Ectodermal cell (in vitro differentiated cells): Measurements from ENCODE around the gene ACVRL1.
A peak's percentile ranks its signal among the peaks of the same experiment; 100 is the strongest.

Experiments used
- H3K27ac ChIP-seq: 2 replicates; pipeline ENCODE4 v1.7.0; 2013; ENCODE audit warnings: mild to moderate bottlenecking, low read depth, low read length; ENCODE audit not compliant: insufficient read depth, poor library complexity, severe bottlenecking
- H3K27me3 ChIP-seq: 2 replicates; pipeline ENCODE4 v1.7.0; 2013; ENCODE audit warnings: mild to moderate bottlenecking, low read length; ENCODE audit not compliant: insufficient read depth, control insufficient read depth, poor library complexity, severe bottlenecking
- H3K36me3 ChIP-seq: one replicate; pipeline ENCODE4 v1.7.0; 2013; ENCODE audit warnings: low read length; ENCODE audit not compliant: control insufficient read depth, insufficient read depth
- H3K4me1 ChIP-seq: one replicate; pipeline ENCODE4 v1.7.0; 2013; ENCODE audit warnings: low read length; ENCODE audit not compliant: control insufficient read depth, insufficient read depth
- H3K4me3 ChIP-seq: 2 replicates; pipeline ENCODE4 v1.7.0; 2013; ENCODE audit warnings: low read depth, low read length, control low read depth; ENCODE audit not compliant: insufficient read depth
- H3K9me3 ChIP-seq: 2 replicates; pipeline ENCODE4 v1.7.0; 2013; ENCODE audit warnings: mild to moderate bottlenecking, low read length, moderate library complexity; ENCODE audit not compliant: control insufficient read depth
- WGBS, 2 experiments: methylation state at CpG; one replicate each; pipeline ENCODE4 v1.1.7; 2013; ENCODE audit warnings: missing lambda C conversion rate in 2 of 2; 5-methylcytosine and 5-hydroxymethylcytosine counted together

ACVRL1 gene

GRCh38 chr12:51898506-51898905 is 8.8 kb upstream of the ACVRL1 start:
- Histone ChIP-seq H3K27me3 (no peaks in the 10 kb centered on the region), H3K4me1 (peaks cover 9% of the 10 kb centered on the region), H3K4me3 (no peak overlapping the region), H3K27ac (no peak overlapping the region), H3K36me3 (no peaks in the 10 kb centered on the region), H3K9me3 (no peaks in the 10 kb centered on the region)
- 86 to 100% methylated on average over 1 to 2 of the region's 2 CpGs for WGBS, 2 experiments

GRCh38 chr12:51898937-51899336 is 8.4 kb upstream of the ACVRL1 start:
- Histone ChIP-seq H3K4me1 (peaks cover 9% of the 10 kb centered on the region), H3K4me3 (no peak overlapping the region), H3K9me3 (no peaks in the 10 kb centered on the region), H3K27ac (no peak overlapping the region), H3K36me3 (no peaks in the 10 kb centered on the region), H3K27me3 (no peaks in the 10 kb centered on the region)
- 84 to 88% methylated on average over 9 of the region's 9 CpGs for WGBS, 2 experiments

- 95% methylated on average over 43 of the region's 43 CpGs for WGBS, 2 experiments
- Histone ChIP-seq H3K9me3 (no peaks in the 10 kb centered on the region), H3K36me3 (no peaks in the 10 kb centered on the region), H3K27ac (no peak overlapping the region), H3K4me3 (no peak overlapping the region), H3K27me3 (peaks cover 5% of the 10 kb centered on the region), H3K4me1 (peaks cover 5% of the 10 kb centered on the region)
These were observed 6.9 kb upstream of the ACVRL1 start for GRCh38 chr12:51900323-51900889.

- Histone ChIP-seq H3K4me1 (no peaks in the 10 kb centered on the region), H3K4me3 (no peak overlapping the region), H3K27me3 (peaks cover 13% of the 10 kb centered on the region), H3K27ac (no peak overlapping the region), H3K36me3 (no peaks in the 10 kb centered on the region), H3K9me3 (no peaks in the 10 kb centered on the region)
- 85 to 91% methylated on average over 14 of the region's 14 CpGs for WGBS, 2 experiments
These were observed 6.0 kb upstream of the ACVRL1 start for GRCh38 chr12:51901121-51901817.

GRCh38 chr12:51901881-51902280 is 5.4 kb upstream of the ACVRL1 start:
- H3K9me3 ChIP-seq = no peaks in the 10 kb centered on the region
- H3K4me1 ChIP-seq = peaks cover 1% of the 10 kb centered on the region
- H3K27me3 ChIP-seq = peaks cover 20% of the 10 kb centered on the region
- H3K36me3 ChIP-seq = no peaks in the 10 kb centered on the region
- no peak overlapping the region for H3K27ac ChIP-seq
- H3K4me3 ChIP-seq = no peak overlapping the region
- 92% methylated on average over 11 of the region's 11 CpGs for WGBS, 2 experiments

GRCh38 chr12:51904951-51905470 is 2.3 kb upstream of the ACVRL1 start:
- Histone ChIP-seq H3K27me3 (peaks cover 44% of the 10 kb centered on the region), H3K4me1 (peaks cover 5% of the 10 kb centered on the region), H3K9me3 (no peaks in the 10 kb centered on the region), H3K4me3 (no peak overlapping the region), H3K27ac (no peak overlapping the region), H3K36me3 (no peaks in the 10 kb centered on the region)

GRCh38 chr12:51905471-51906429 is 1.6 kb upstream of the ACVRL1 start:
- no peaks in the 10 kb centered on the region for H3K36me3 ChIP-seq
- WGBS, 2 experiments = 79 to 80% methylated on average over 18 of the region's 18 CpGs
- H3K4me3 ChIP-seq = no peak overlapping the region
- no peaks in the 10 kb centered on the region for H3K9me3 ChIP-seq
- H3K4me1 ChIP-seq = peaks cover 5% of the 10 kb centered on the region
- no peak overlapping the region for H3K27ac ChIP-seq
- H3K27me3 ChIP-seq = peaks cover 48% of the 10 kb centered on the region

GRCh38 chr12:51906430-51907082 is 748 bp upstream of the ACVRL1 start:
- Histone ChIP-seq H3K4me1 (peaks cover 5% of the 10 kb centered on the region), H3K4me3 (peak overlapping the region; percentile 35), H3K9me3 (no peaks in the 10 kb centered on the region), H3K27ac (no peak overlapping the region), H3K36me3 (no peaks in the 10 kb centered on the region), H3K27me3 (peaks cover 48% of the 10 kb centered on the region)
- 57% methylated on average over 23 of the region's 23 CpGs for WGBS, 2 experiments

- no peak overlapping the region for H3K27ac ChIP-seq
- peaks cover 9% of the 10 kb centered on the region for H3K4me1 ChIP-seq
- H3K36me3 ChIP-seq = no peaks in the 10 kb centered on the region
- WGBS, 2 experiments = 83 to 86% methylated on average over 7 of the region's 7 CpGs
- peak overlapping the region; percentile 35 for H3K4me3 ChIP-seq
- H3K27me3 ChIP-seq = peaks cover 48% of the 10 kb centered on the region
- no peaks in the 10 kb centered on the region for H3K9me3 ChIP-seq
These were observed 637 bp downstream of the ACVRL1 start for GRCh38 chr12:51907856-51908425.
